ENCODE results near the gene CALCR.
A peak's percentile ranks its signal among the peaks of the same experiment; 100 is the strongest.

CALCR gene

GRCh38 chr7:93476491-93477344 lies 97.8 kb downstream of the CALCR start:
- Histone ChIP-seq H3K9ac (ENCODE audit: insufficient read length) (no peak overlapping the region), H3K9me3 (ENCODE audit: low read depth, low read length) (no peaks in the 10 kb centered on the region), H3K4me3 (no peak overlapping the region), H3K36me3 (ENCODE audit: insufficient read depth, low read length) (no peaks in the 10 kb centered on the region), H3K27ac (no peak overlapping the region)
- no peak for TF ChIP-seq EZH2 (IDR thresholded peaks at IDR 0.05)
- TF ChIP-seq FOXP2 (optimal IDR thresholded peaks at IDR 0.05; ENCODE audit: control extremely low read depth, extremely low read length, insufficient read depth): no peak
- TF ChIP-seq POLR2AphosphoS5 (IDR thresholded peaks at IDR 0.05; ENCODE audit: borderline replicate concordance, low read depth, low read length): no peak
- DNase-seq (ENCODE audit: low read depth, low spot score): no peak

GRCh38 chr7:93475811-93476210 lies 98.7 kb downstream of the CALCR start:
- Histone ChIP-seq H3K27ac (no peak overlapping the region), H3K9ac (ENCODE audit: insufficient read length) (no peak overlapping the region), H3K36me3 (ENCODE audit: insufficient read depth, low read length) (no peaks in the 10 kb centered on the region), H3K9me3 (ENCODE audit: low read depth, low read length) (no peaks in the 10 kb centered on the region), H3K4me3 (no peak overlapping the region)
- no peak for DNase-seq (ENCODE audit: low read depth, low spot score)
- no peak for TF ChIP-seq FOXP2 (optimal IDR thresholded peaks at IDR 0.05; ENCODE audit: control extremely low read depth, extremely low read length, insufficient read depth)
- TF ChIP-seq EZH2 (IDR thresholded peaks at IDR 0.05): no peak
- no peak for TF ChIP-seq POLR2AphosphoS5 (IDR thresholded peaks at IDR 0.05; ENCODE audit: borderline replicate concordance, low read depth, low read length)

GRCh38 chr7:93471456-93471855 lies 103.1 kb downstream of the CALCR start:
- Histone ChIP-seq H3K27ac (no peak overlapping the region), H3K9ac (ENCODE audit: insufficient read length) (no peak overlapping the region), H3K9me3 (ENCODE audit: low read depth, low read length) (no peaks in the 10 kb centered on the region)

GRCh38 chr7:93463764-93464163 lies 110.8 kb downstream of the CALCR start:
- no peak for DNase-seq (ENCODE audit: low read depth, low spot score)
- Histone ChIP-seq H3K27ac (no peak overlapping the region), H3K9ac (ENCODE audit: insufficient read length) (no peak overlapping the region), H3K9me3 (ENCODE audit: low read depth, low read length) (no peaks in the 10 kb centered on the region), H3K36me3 (ENCODE audit: insufficient read depth, low read length) (no peaks in the 10 kb centered on the region), H3K4me3 (no peak overlapping the region)
- TF ChIP-seq EZH2 (IDR thresholded peaks at IDR 0.05) (no peak), FOXP2 (optimal IDR thresholded peaks at IDR 0.05; ENCODE audit: control extremely low read depth, extremely low read length, insufficient read depth) (no peak), POLR2AphosphoS5 (IDR thresholded peaks at IDR 0.05; ENCODE audit: borderline replicate concordance, low read depth, low read length) (no peak)

More at GRCh38 chr7:93471456-93471855, 103.1 kb downstream of the CALCR start:
- no peak for TF ChIP-seq EZH2 (IDR thresholded peaks at IDR 0.05)
- no peak for TF ChIP-seq POLR2AphosphoS5 (IDR thresholded peaks at IDR 0.05; ENCODE audit: borderline replicate concordance, low read depth, low read length)
- TF ChIP-seq FOXP2 (optimal IDR thresholded peaks at IDR 0.05; ENCODE audit: control extremely low read depth, extremely low read length, insufficient read depth): no peak
- DNase-seq (ENCODE audit: low read depth, low spot score): no peak
- H3K4me3 ChIP-seq: no peak overlapping the region
- H3K36me3 ChIP-seq (ENCODE audit: insufficient read depth, low read length): no peaks in the 10 kb centered on the region

GRCh38 chr7:93461350-93461749 lies 113.2 kb downstream of the CALCR start:
- TF ChIP-seq EZH2 (IDR thresholded peaks at IDR 0.05) (no peak), POLR2AphosphoS5 (IDR thresholded peaks at IDR 0.05; ENCODE audit: borderline replicate concordance, low read depth, low read length) (no peak), FOXP2 (optimal IDR thresholded peaks at IDR 0.05; ENCODE audit: control extremely low read depth, extremely low read length, insufficient read depth) (no peak)
- DNase-seq (ENCODE audit: low read depth, low spot score): no peak
- no peaks in the 10 kb centered on the region for H3K9me3 ChIP-seq (ENCODE audit: low read depth, low read length)
- no peaks in the 10 kb centered on the region for H3K36me3 ChIP-seq (ENCODE audit: insufficient read depth, low read length)
- H3K27ac ChIP-seq: no peak overlapping the region
- no peak overlapping the region for H3K9ac ChIP-seq (ENCODE audit: insufficient read length)
- no peak overlapping the region for H3K4me3 ChIP-seq

- H3K4me3 ChIP-seq: no peak overlapping the region
- no peak for TF ChIP-seq FOXP2 (optimal IDR thresholded peaks at IDR 0.05; ENCODE audit: control extremely low read depth, extremely low read length, insufficient read depth)
- TF ChIP-seq POLR2AphosphoS5 (IDR thresholded peaks at IDR 0.05; ENCODE audit: borderline replicate concordance, low read depth, low read length): no peak
- no peak for TF ChIP-seq EZH2 (IDR thresholded peaks at IDR 0.05)
- no peak for DNase-seq (ENCODE audit: low read depth, low spot score)
Observed at GRCh38 chr7:93453262-93453661, 121.3 kb downstream of the CALCR start.

GRCh38 chr7:93448176-93448575 lies 126.3 kb downstream of the CALCR start:
- no peak for DNase-seq (ENCODE audit: low read depth, low spot score)
- Histone ChIP-seq H3K27ac (peak overlapping the region; percentile 71), H3K9me3 (ENCODE audit: low read depth, low read length) (no peaks in the 10 kb centered on the region)

More at GRCh38 chr7:93453262-93453661, 121.3 kb downstream of the CALCR start:
- no peaks in the 10 kb centered on the region for H3K9me3 ChIP-seq (ENCODE audit: low read depth, low read length)
- H3K36me3 ChIP-seq (ENCODE audit: insufficient read depth, low read length): no peaks in the 10 kb centered on the region
- H3K9ac ChIP-seq (ENCODE audit: insufficient read length): no peak overlapping the region
- no peak overlapping the region for H3K27ac ChIP-seq

GRCh38 chr7:93447509-93447908 lies 127.0 kb downstream of the CALCR start:
- no peak overlapping the region for H3K4me3 ChIP-seq
- DNase-seq (ENCODE audit: low read depth, low spot score): no peak
- H3K9ac ChIP-seq (ENCODE audit: insufficient read length): no peak overlapping the region
- peak overlapping the region; percentile 71 for H3K27ac ChIP-seq
- H3K36me3 ChIP-seq (ENCODE audit: insufficient read depth, low read length): no peaks in the 10 kb centered on the region
- H3K9me3 ChIP-seq (ENCODE audit: low read depth, low read length): no peaks in the 10 kb centered on the region
- TF ChIP-seq POLR2AphosphoS5 (IDR thresholded peaks at IDR 0.05; ENCODE audit: borderline replicate concordance, low read depth, low read length) (no peak), EZH2 (IDR thresholded peaks at IDR 0.05) (no peak), FOXP2 (optimal IDR thresholded peaks at IDR 0.05; ENCODE audit: control extremely low read depth, extremely low read length, insufficient read depth) (no peak)

More at GRCh38 chr7:93448176-93448575, 126.3 kb downstream of the CALCR start:
- Histone ChIP-seq H3K36me3 (ENCODE audit: insufficient read depth, low read length) (no peaks in the 10 kb centered on the region), H3K4me3 (peak overlapping the region; percentile 12; the same call in 1 of the 2 replicates), H3K9ac (ENCODE audit: insufficient read length) (no peak overlapping the region)
- no peak for TF ChIP-seq EZH2 (IDR thresholded peaks at IDR 0.05)
- no peak for TF ChIP-seq POLR2AphosphoS5 (IDR thresholded peaks at IDR 0.05; ENCODE audit: borderline replicate concordance, low read depth, low read length)
- TF ChIP-seq FOXP2 (optimal IDR thresholded peaks at IDR 0.05; ENCODE audit: control extremely low read depth, extremely low read length, insufficient read depth): no peak

Data from SK-N-MC (cell line).